T-cell (primary cell): ENCODE results near the gene SMTNL1. TPM values are rescaled to one million over a fixed set of nuclear protein-coding genes. Genes with fewer than 3 reads are reported as not detected.

ENCODE experiments used
- ATAC-seq, 4 experiments: fragments of 200-7000 bp in 3 of 4; fragments of 150-1000 bp in 1 of 4; cut with Tn5 transposase; replicated peaks in 1 of 4; 1 replicate in 3 of 4; 2 replicates in 1 of 4; pipeline ENCODE4 v1.10.0; 2021; ENCODE audit warnings: moderate library complexity in 3 of 4, mild to moderate bottlenecking in 2 of 4, moderate number of reproducible peaks in 1 of 4
- CTCF ChIA-PET, 2 donors: fragments of 300-600 bp; sonication (Branson Sonifier 250); formaldehyde crosslinking; loops; one replicate each; lab custom pipeline; 2022; ENCODE audit warnings: antibody characterized with exemption in 2 of 2; lab: Charles Lee
- POLR2A ChIA-PET, 2 donors: fragments of 300-600 bp; sonication (Branson Sonifier 250); formaldehyde crosslinking; loops; one replicate each; lab custom pipeline; 2022; ENCODE audit warnings: antibody characterized with exemption in 2 of 2; lab: Charles Lee
- DNase-seq, 35 experiments: peaks; one replicate each; pipeline versions ENCODE4 v3.0.0 to v3.0.0-alpha.2; 2013 to 2023
- H3K27ac ChIP-seq: one replicate; pipeline ENCODE4 v1.5.1; 2013; ENCODE audit warnings: low read length
- H3K27me3 ChIP-seq, 2 experiments: replicated peaks in 1 of 2; 1 replicate in 1 of 2; 2 replicates in 1 of 2; pipeline versions ENCODE4 v1.6.1 to v1.7.0; 2013; ENCODE audit warnings: low read length in 1 of 2, mixed read lengths in 1 of 2; ENCODE audit not compliant: control insufficient read depth in 2 of 2, insufficient read depth in 2 of 2; ENCODE audit errors: extremely low read depth in 1 of 2
- H3K36me3 ChIP-seq, 2 donors: 1 replicate in 1 of 2; 2 replicates in 1 of 2; pipeline versions ENCODE4 v1.6.1 to v1.7.0; 2013; ENCODE audit warnings: low read length in 1 of 2; ENCODE audit not compliant: control insufficient read depth in 2 of 2, insufficient read depth in 1 of 2; ENCODE audit errors: extremely low read depth in 1 of 2
- H3K4me1 ChIP-seq, 2 experiments: 1 replicate in 1 of 2; 2 replicates in 1 of 2; pipeline versions ENCODE4 v1.6.1 to v1.7.0; 2013; ENCODE audit warnings: low read length in 2 of 2, mixed read lengths in 1 of 2; ENCODE audit not compliant: insufficient read depth in 2 of 2, control insufficient read depth in 1 of 2; ENCODE audit errors: extremely low read depth in 1 of 2
- H3K4me3 ChIP-seq, 2 donors: 1 replicate in 1 of 2; 2 replicates in 1 of 2; pipeline versions ENCODE4 v1.5.1 to v1.7.0; 2013; ENCODE audit warnings: mild to moderate bottlenecking in 2 of 2, low read length in 1 of 2, moderate library complexity in 1 of 2; ENCODE audit not compliant: control insufficient read depth in 1 of 2; ENCODE audit errors: extremely low read depth in 1 of 2
- H3K9me3 ChIP-seq: 2 replicates; pipeline ENCODE4 v1.7.0; 2013
- H3K27ac Mint-ChIP-seq, 2 donors: one replicate each; pipeline ENCODE4 v1.8.0; 2020 to 2021; ENCODE audit warnings: mild to moderate bottlenecking in 2 of 2, mixed read lengths in 2 of 2
- H3K27me3 Mint-ChIP-seq, 2 donors: one replicate each; pipeline ENCODE4 v1.8.0; 2021 to 2022; ENCODE audit warnings: mixed read lengths in 2 of 2
- H3K36me3 Mint-ChIP-seq: one replicate; pipeline ENCODE4 v1.8.0; 2021; ENCODE audit warnings: mixed read lengths
- H3K4me1 Mint-ChIP-seq, 3 donors: one replicate each; pipeline ENCODE4 v1.8.0; 2020 to 2022; ENCODE audit warnings: mixed read lengths in 3 of 3, mild to moderate bottlenecking in 1 of 3
- H3K4me3 Mint-ChIP-seq, 3 donors: one replicate each; pipeline ENCODE4 v1.8.0; 2020 to 2022; ENCODE audit warnings: mild to moderate bottlenecking in 3 of 3, mixed read lengths in 3 of 3, moderate library complexity in 3 of 3
- H3K9me3 Mint-ChIP-seq, 3 donors: one replicate each; pipeline ENCODE4 v1.8.0; 2020 to 2022; ENCODE audit warnings: mixed read lengths in 3 of 3
- WGBS: methylation state at CpG from one replicate; pipeline ENCODE4 v1.1.5; 2013; ENCODE audit warnings: missing lambda C conversion rate; ENCODE audit not compliant: insufficient coverage; 5-methylcytosine and 5-hydroxymethylcytosine counted together
- total RNA-seq, 35 experiments: library from RNA in 6 of 35; stranded (reverse) in 6 of 35; fragments of 120-200 nt in 1 of 35; gene quantifications; one replicate each; pipeline versions ENCODE4 v1.2.1 to v1.2.4 and lab custom pipeline; 2013 to 2026

The SMTNL1 gene
- total RNA-seq, 5 donors from 2014 or later (not counting 1 experiment from before 2014, with no cell fraction given), result not detected

GRCh38 chr11:57493507-57494503, 43.6 kb upstream of the SMTNL1 start:
- Mint-ChIP-seq H3K27ac (peak overlapping the region; percentile 19 to 39), H3K9me3 (no peaks in the 10 kb centered on the region), H3K36me3 (peaks cover 28% of the 10 kb centered on the region), H3K4me3 (no peak overlapping the region), H3K27me3 (no peaks in the 10 kb centered on the region), H3K4me1 (peaks cover 0 to 3% (median 0%) of the 10 kb centered on the region in 3 donors)
- 74% methylated on average over 11 of the region's 15 CpGs for WGBS
- Histone ChIP-seq H3K4me3 (no peak overlapping the region), H3K27ac (no peak overlapping the region), H3K36me3 (peaks cover 6 to 15% of the 10 kb centered on the region in 2 donors), H3K4me1 (peaks cover 0 to 3% of the 10 kb centered on the region in 2 experiments), H3K27me3 (peaks cover 0 to 7% of the 10 kb centered on the region in 2 experiments), H3K9me3 (no peaks in the 10 kb centered on the region)
- DNase-seq, result peak; percentile 34 to 80 (median 64)
- ATAC-seq, result peak; percentile 89 to 92 (median 91)
- POLR2A ChIA-PET, result interaction anchor here in 1 of 2 donors (0.6 to 1.6 kb wide), 3 partner anchors 14 to 33 kb away, joined by 3 to 11 read pairs (median 5); no protein-coding TSS in a partner anchor
- CTCF ChIA-PET, result interaction anchor here (0.5 to 6.3 kb wide), 62 partner anchors 8 to 1061 kb away, joined by 3 to 126 read pairs (median 4); partner anchors contain the start of genes SLC43A1 (in 2 of the 2), TIMM10 (in 2 of the 2), MED19 (in 1 of the 2) and P2RX3 (in 1 of the 2)

GRCh38 chr11:57496109-57496820, 41.1 kb upstream of the SMTNL1 start:
- no peak overlapping the region for H3K27ac Mint-ChIP-seq
- POLR2A ChIA-PET, result no interaction called here
- H3K4me3 Mint-ChIP-seq, result no peak overlapping the region
- DNase-seq, result no peak
- H3K27ac ChIP-seq, result no peak overlapping the region
- ATAC-seq, result no peak
- peaks cover 15% of the 10 kb centered on the region for H3K36me3 Mint-ChIP-seq
- no peaks in the 10 kb centered on the region for H3K27me3 Mint-ChIP-seq
- no peaks in the 10 kb centered on the region for H3K9me3 Mint-ChIP-seq
- no peaks in the 10 kb centered on the region for H3K9me3 ChIP-seq
- H3K4me3 ChIP-seq, result no peak overlapping the region
- CTCF ChIA-PET, result interaction anchor here in 1 of 2 donors (6.3 kb wide), 1 partner anchor 31 kb away, joined by 126 read pairs; the partner anchor contains the start of gene TIMM10
- 80% methylated on average over 1 of the region's 9 CpGs for WGBS
- H3K27me3 ChIP-seq, result peaks cover 0 to 5% of the 10 kb centered on the region in 2 experiments
- peaks cover 0 to 3% (median 0%) of the 10 kb centered on the region in 3 donors for H3K4me1 Mint-ChIP-seq
- H3K36me3 ChIP-seq, result peaks cover 3 to 23% of the 10 kb centered on the region in 2 donors
- peaks cover 0 to 3% of the 10 kb centered on the region in 2 experiments for H3K4me1 ChIP-seq

GRCh38 chr11:57497303-57498247, 39.8 kb upstream of the SMTNL1 start:
- peak overlapping the region in 1 of 2 donors; percentile 22 for H3K27ac Mint-ChIP-seq
- no peak overlapping the region for H3K4me3 Mint-ChIP-seq
- peaks cover 15% of the 10 kb centered on the region for H3K36me3 Mint-ChIP-seq
- WGBS, result 97% methylated on average over 9 of the region's 15 CpGs
- Histone ChIP-seq H3K36me3 (peaks cover 3 to 21% of the 10 kb centered on the region in 2 donors), H3K4me1 (peaks cover 0 to 3% of the 10 kb centered on the region in 2 experiments), H3K9me3 (no peaks in the 10 kb centered on the region), H3K27ac (no peak overlapping the region), H3K4me3 (no peak overlapping the region), H3K27me3 (no peaks in the 10 kb centered on the region)
- no peaks in the 10 kb centered on the region for H3K9me3 Mint-ChIP-seq
- POLR2A ChIA-PET, result no interaction called here
- no peak for ATAC-seq
- peaks cover 0 to 3% (median 0%) of the 10 kb centered on the region in 3 donors for H3K4me1 Mint-ChIP-seq
- H3K27me3 Mint-ChIP-seq, result no peaks in the 10 kb centered on the region
- no peak for DNase-seq
- CTCF ChIA-PET, result interaction anchor here in 1 of 2 donors (0.5 kb wide), 1 partner anchor 70 kb away, joined by 3 read pairs; the partner anchor contains the start of gene UBE2L6

- DNase-seq (no peak), ATAC-seq (no peak)
- Histone ChIP-seq H3K27ac (no peak overlapping the region), H3K4me1 (peaks cover 0 to 1% of the 10 kb centered on the region in 2 experiments), H3K27me3 (no peaks in the 10 kb centered on the region), H3K4me3 (no peak overlapping the region), H3K36me3 (peaks cover 3 to 24% of the 10 kb centered on the region in 2 donors), H3K9me3 (no peaks in the 10 kb centered on the region)
- Mint-ChIP-seq H3K4me3 (no peak overlapping the region), H3K4me1 (peaks cover 0 to 1% (median 0%) of the 10 kb centered on the region in 3 donors), H3K9me3 (no peaks in the 10 kb centered on the region), H3K36me3 (peaks cover 15% of the 10 kb centered on the region), H3K27ac (no peak overlapping the region), H3K27me3 (no peaks in the 10 kb centered on the region)
- CTCF ChIA-PET, result interaction anchor here in 1 of 2 donors (0.7 kb wide), 1 partner anchor 104 kb away, joined by 3 read pairs; no protein-coding TSS in a partner anchor
- 98% methylated on average over 5 of the region's 6 CpGs for WGBS
- POLR2A ChIA-PET, result no interaction called here
Measured at GRCh38 chr11:57498540-57498939, 38.9 kb upstream of the SMTNL1 start.

GRCh38 chr11:57499413-57499982, 37.9 kb upstream of the SMTNL1 start:
- DNase-seq, result peak in 7 of 35 experiments; percentile 11 to 52 (median 20)
- no peaks in the 10 kb centered on the region for H3K27me3 Mint-ChIP-seq
- POLR2A ChIA-PET, result no interaction called here

More at GRCh38 chr11:57499413-57499982, 37.9 kb upstream of the SMTNL1 start:
- CTCF ChIA-PET, result interaction anchor here in 1 of 2 donors (0.7 kb wide), 1 partner anchor 105 kb away, joined by 3 read pairs; no protein-coding TSS in a partner anchor
- Histone ChIP-seq H3K9me3 (no peaks in the 10 kb centered on the region), H3K36me3 (peaks cover 3 to 26% of the 10 kb centered on the region in 2 donors), H3K4me1 (no peaks in the 10 kb centered on the region), H3K4me3 (no peak overlapping the region), H3K27me3 (no peaks in the 10 kb centered on the region), H3K27ac (no peak overlapping the region)
- Mint-ChIP-seq H3K27ac (no peak overlapping the region), H3K4me3 (no peak overlapping the region), H3K36me3 (peaks cover 15% of the 10 kb centered on the region), H3K9me3 (no peaks in the 10 kb centered on the region), H3K4me1 (peaks cover 0 to 2% (median 0%) of the 10 kb centered on the region in 3 donors)
- ATAC-seq, result peak in 3 of 4 experiments; percentile 35 to 66 (median 64)
- WGBS, result 76% methylated on average over 24 of the region's 35 CpGs
